ENCODE measurements around the gene ABCG1. TPM values are rescaled to one million over a fixed set of nuclear protein-coding genes. Genes with fewer than 3 reads are reported as not detected.

ABCG1 gene
- total RNA-seq, 4 donors from 2014 or later, result 3.4 to 43.3 (median 10.3) TPM

GRCh38 chr21:42201615-42202161, 17.3 kb upstream of the ABCG1 start:
- intact Hi-C loops (cut with DNase I; ENCODE audit: low total_unique reads), result no loop called here
- no peak for DNase-seq
- Histone ChIP-seq H3K4me3 (no peak overlapping the region), H3K9me3 (no peaks in the 10 kb centered on the region), H3K36me3 (no peaks in the 10 kb centered on the region), H3K27ac (no peak overlapping the region), H3K4me1 (peaks cover 0 to 5% of the 10 kb centered on the region in 2 donors), H3K27me3 (no peaks in the 10 kb centered on the region)
- TF ChIP-seq POLR2A (IDR thresholded peaks at IDR 0.05) (no peak), CTCF (IDR thresholded peaks at IDR 0.05 in 4 of 5, conservative IDR thresholded peaks at IDR 0.05 in 1 of 5) (no peak)
- no peak for ATAC-seq
- in situ Hi-C loops (cut with MboI; ENCODE audit: low sequenced_read_pairs in 4 of 4), result loop anchor here in 1 of 4 donors (10.0 kb wide), 1 partner anchor 53 kb away; no protein-coding TSS in a partner anchor

GRCh38 chr21:42202321-42202720, 16.6 kb upstream of the ABCG1 start:
- H3K9me3 ChIP-seq, result no peaks in the 10 kb centered on the region
- no peak for DNase-seq
- H3K27me3 ChIP-seq, result no peaks in the 10 kb centered on the region
- peaks cover 0 to 5% of the 10 kb centered on the region in 2 donors for H3K4me1 ChIP-seq
- H3K4me3 ChIP-seq, result no peak overlapping the region
- no peak for TF ChIP-seq POLR2A (IDR thresholded peaks at IDR 0.05)
- no peak for TF ChIP-seq CTCF (IDR thresholded peaks at IDR 0.05 in 4 of 5, conservative IDR thresholded peaks at IDR 0.05 in 1 of 5)
- intact Hi-C loops (cut with DNase I; ENCODE audit: low total_unique reads) (no loop called here), in situ Hi-C loops (cut with MboI; ENCODE audit: low sequenced_read_pairs in 4 of 4) (loop anchor here in 1 of 4 donors (10.0 kb wide), 1 partner anchor 52 kb away; no protein-coding TSS in a partner anchor)
- H3K36me3 ChIP-seq, result no peaks in the 10 kb centered on the region
- ATAC-seq, result no peak
- H3K27ac ChIP-seq, result no peak overlapping the region

DNA sequence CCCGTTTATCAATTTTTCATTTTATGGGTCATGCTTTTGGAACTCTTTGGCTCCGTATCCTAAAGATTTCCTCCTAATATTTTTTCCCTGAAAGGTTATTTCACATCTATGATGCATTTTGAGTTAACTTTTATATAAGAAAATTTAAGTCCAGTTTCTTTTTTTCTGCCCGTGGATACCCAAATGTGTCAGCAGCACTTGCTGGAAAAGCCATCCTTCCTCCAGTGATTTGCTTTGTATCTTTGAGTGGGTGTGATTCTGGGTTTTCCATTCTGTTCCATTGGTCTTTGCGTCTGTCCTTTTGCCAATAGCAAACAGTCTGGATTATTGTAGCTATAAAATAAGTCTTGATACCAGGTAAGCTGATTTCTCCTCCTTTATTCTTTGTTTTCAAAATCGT, 15.6 kb upstream of the ABCG1 start:
- no peaks in the 10 kb centered on the region for H3K9me3 ChIP-seq
- DNase-seq (no peak), ATAC-seq (no peak)
- intact Hi-C loops (cut with DNase I; ENCODE audit: low total_unique reads), result no loop called here
- no peak overlapping the region for H3K4me3 ChIP-seq
- no peak overlapping the region for H3K27ac ChIP-seq
- no peaks in the 10 kb centered on the region for H3K36me3 ChIP-seq
- in situ Hi-C loops (cut with MboI; ENCODE audit: low sequenced_read_pairs in 4 of 4), result loop anchor here in 1 of 4 donors (10.0 kb wide), 1 partner anchor 51 kb away; no protein-coding TSS in a partner anchor
- no peaks in the 10 kb centered on the region for H3K27me3 ChIP-seq
- H3K4me1 ChIP-seq, result peaks cover 0 to 5% of the 10 kb centered on the region in 2 donors
- TF ChIP-seq CTCF (IDR thresholded peaks at IDR 0.05 in 4 of 5, conservative IDR thresholded peaks at IDR 0.05 in 1 of 5) (no peak), POLR2A (IDR thresholded peaks at IDR 0.05) (no peak)

- no peak overlapping the region for H3K27ac ChIP-seq
- no peaks in the 10 kb centered on the region for H3K27me3 ChIP-seq
- no peak overlapping the region for H3K4me3 ChIP-seq
- no peaks in the 10 kb centered on the region for H3K36me3 ChIP-seq
- TF ChIP-seq POLR2A (IDR thresholded peaks at IDR 0.05), result no peak
- no peak for TF ChIP-seq CTCF (IDR thresholded peaks at IDR 0.05 in 4 of 5, conservative IDR thresholded peaks at IDR 0.05 in 1 of 5)
- in situ Hi-C loops (cut with MboI; ENCODE audit: low sequenced_read_pairs in 4 of 4), result loop anchor here in 1 of 4 donors (10.0 kb wide), 1 partner anchor 51 kb away; no protein-coding TSS in a partner anchor
- intact Hi-C loops (cut with DNase I; ENCODE audit: low total_unique reads), result no loop called here
- ATAC-seq (no peak), DNase-seq (no peak)
- H3K4me1 ChIP-seq, result peaks cover 0 to 1% of the 10 kb centered on the region in 2 donors
- H3K9me3 ChIP-seq, result no peaks in the 10 kb centered on the region
Measured at GRCh38 chr21:42203936-42204335, 15.0 kb upstream of the ABCG1 start.
